GM19468 (cell line): ENCODE results near the gene TOR2A.

Experiments
- ATAC-seq: cut with Tn5 transposase; IDR thresholded peaks from one replicate; pipeline ENCODE4 v1.9.1; 2021; ENCODE audit warnings: mild to moderate bottlenecking, moderate library complexity, moderate number of reproducible peaks; ENCODE audit not compliant: unreplicated experiment; ENCODE audit errors: extremely low read depth

TOR2A gene

DNA sequence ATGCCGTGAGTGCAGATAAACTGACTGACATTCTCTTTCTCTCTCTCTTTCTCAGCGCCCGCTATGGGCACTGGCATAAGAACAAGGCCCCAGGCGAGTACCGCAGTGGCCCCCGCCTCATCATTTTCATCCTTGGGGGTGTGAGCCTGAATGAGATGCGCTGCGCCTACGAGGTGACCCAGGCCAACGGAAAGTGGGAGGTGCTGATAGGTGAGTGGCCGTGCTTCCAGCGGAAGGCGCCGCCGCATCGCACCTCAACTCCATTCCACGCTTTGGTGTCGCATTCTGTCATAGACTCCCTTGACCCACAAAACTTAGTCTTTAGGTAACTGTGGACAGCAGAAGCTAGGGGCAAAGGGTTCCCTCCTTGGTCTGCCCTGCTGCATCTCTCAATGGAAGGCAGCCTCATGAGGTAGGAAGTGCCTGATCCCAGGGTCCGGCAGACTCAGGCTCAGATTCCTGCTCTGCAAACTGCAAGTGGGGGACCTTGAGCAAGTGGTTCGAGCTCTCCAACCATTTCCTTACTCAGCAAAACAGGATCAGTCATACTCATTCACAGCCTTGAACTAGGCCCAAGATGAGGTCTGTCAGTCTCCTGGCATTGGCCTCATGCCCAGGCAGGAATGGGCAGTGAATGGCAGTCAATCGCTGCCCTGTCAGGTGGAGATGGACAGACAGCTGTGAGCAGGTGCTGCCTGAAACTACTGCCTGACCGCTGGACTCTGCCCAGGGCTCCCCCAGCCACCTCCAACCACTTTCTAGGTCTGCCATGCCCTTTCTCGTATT, 52.5 kb downstream of the TOR2A start:
- no peak for ATAC-seq
